H1 (cell line): Measurements from ENCODE around the gene ZBTB26. TPM values are rescaled to one million over a fixed set of nuclear protein-coding genes. Genes with fewer than 3 reads are reported as not detected.

ENCODE experiments used
- CTCF ChIA-PET: fragments of 300-600 bp; sonication (Branson Sonifier 250); formaldehyde crosslinking; loops from one replicate; lab custom pipeline; 2021; ENCODE audit not compliant: partially characterized antibody; lab: Charles Lee
- POLR2A ChIA-PET: fragments of 300-600 bp; sonication (Branson Sonifier 250); formaldehyde crosslinking; loops from one replicate; lab custom pipeline; 2021; ENCODE audit warnings: inconsistent platforms; ENCODE audit not compliant: partially characterized antibody; lab: Charles Lee
- DNase-seq, 2 experiments: peaks; one replicate each; pipeline versions ENCODE4 v3.0.0 to v3.0.0-alpha.2; 2010 to 2022; ENCODE audit warnings: low spot score in 2 of 2, low read depth in 1 of 2, mixed read lengths in 1 of 2
- FAIRE-seq: peaks from 2 replicates; lab custom pipeline; 2011; peaks lifted over from hg19 to GRCh38; lab: Jason Lieb, UNC
- H2AFZ ChIP-seq: 2 replicates; pipeline ENCODE4 v1.8.1; 2012; ENCODE audit warnings: low read length, inconsistent platforms
- H2AK5ac ChIP-seq: 2 replicates; pipeline ENCODE4 v1.6.1; 2013; ENCODE audit warnings: low read depth, low read length
- H2BK120ac ChIP-seq: replicated peaks from 2 replicates; pipeline ENCODE3; 2013; ENCODE audit warnings: low read depth, low read length, inconsistent platforms
- H2BK12ac ChIP-seq: 2 replicates; pipeline ENCODE4 v1.6.1; 2013; ENCODE audit warnings: low read depth, low read length
- H2BK15ac ChIP-seq: 2 replicates; pipeline ENCODE4 v1.6.1; 2013; ENCODE audit warnings: low read length
- H2BK20ac ChIP-seq: 2 replicates; pipeline ENCODE4 v1.6.1; 2013; ENCODE audit warnings: low read length
- H2BK5ac ChIP-seq: 2 replicates; pipeline ENCODE4 v1.6.1; 2013; ENCODE audit warnings: low read depth, low read length
- H3K14ac ChIP-seq: 2 replicates; pipeline ENCODE4 v1.6.1; 2013; ENCODE audit warnings: inconsistent platforms; ENCODE audit not compliant: insufficient read length
- H3K18ac ChIP-seq: 2 replicates; pipeline ENCODE4 v1.6.1; 2013; ENCODE audit warnings: low read length; ENCODE audit errors: extremely low read depth
- H3K23ac ChIP-seq: 2 replicates; pipeline ENCODE4 v1.6.1; 2013; ENCODE audit warnings: inconsistent platforms; ENCODE audit not compliant: insufficient read length
- H3K23me2 ChIP-seq: 2 replicates; pipeline ENCODE4 v1.6.1; 2013; ENCODE audit warnings: low read depth, low read length
- H3K27ac ChIP-seq: 2 replicates; pipeline ENCODE4 v1.6.1; 2011; ENCODE audit warnings: low read depth, low read length, inconsistent platforms
- H3K27me3 ChIP-seq, 4 experiments: replicated peaks in 1 of 4; 1 replicate in 1 of 4; 2 replicates in 3 of 4; pipeline versions ENCODE4 v1.6.1 to v1.8.1; 2011 to 2013; ENCODE audit warnings: low read length in 3 of 4, mild to moderate bottlenecking in 3 of 4, inconsistent platforms in 2 of 4, mixed read lengths in 2 of 4, moderate library complexity in 1 of 4; ENCODE audit not compliant: control insufficient read depth in 3 of 4, insufficient read depth in 3 of 4; ENCODE audit errors: extremely low read depth in 1 of 4
- H3K36me3 ChIP-seq, 4 experiments: 2 replicates each; pipeline versions ENCODE4 v1.6.1 to v1.8.1; 2011 to 2013; ENCODE audit warnings: mild to moderate bottlenecking in 4 of 4, low read length in 3 of 4, moderate library complexity in 2 of 4, control low read depth in 1 of 4, inconsistent platforms in 1 of 4; ENCODE audit not compliant: insufficient read depth in 4 of 4, control insufficient read depth in 2 of 4
- H3K4ac ChIP-seq: replicated peaks from 2 replicates; pipeline ENCODE3; 2013; ENCODE audit warnings: low read length, low read depth, mixed read lengths, inconsistent platforms; ENCODE audit not compliant: insufficient read length
- H3K4me1 ChIP-seq, 4 experiments: replicated peaks in 1 of 4; 1 replicate in 1 of 4; 2 replicates in 3 of 4; pipeline versions ENCODE4 v1.6.1 to v1.8.1; 2011 to 2013; ENCODE audit warnings: low read length in 3 of 4, inconsistent platforms in 2 of 4, mixed read lengths in 1 of 4; ENCODE audit not compliant: insufficient read depth in 4 of 4, control insufficient read depth in 3 of 4
- H3K4me2 ChIP-seq, 2 experiments: 2 replicates each; pipeline versions ENCODE4 v1.6.1 to v1.8.1; 2011 to 2013; ENCODE audit warnings: low read depth in 2 of 2, low read length in 2 of 2, control low read depth in 1 of 2, inconsistent platforms in 1 of 2, mild to moderate bottlenecking in 1 of 2; ENCODE audit not compliant: insufficient read depth in 1 of 2
- H3K4me3 ChIP-seq, 4 experiments: fragments of 200-600, 300-600 bp in 1 of 4; sonication (generic), shearing (Covaris generic), sonication (Bioruptor Twin) in 1 of 4; 2 replicates each; pipeline versions ENCODE4 v1.5.1 to v1.8.1; 2011 to 2016; ENCODE audit warnings: low read length in 4 of 4, low read depth in 3 of 4, control low read depth in 2 of 4, inconsistent platforms in 2 of 4, mild to moderate bottlenecking in 2 of 4, mixed read lengths in 1 of 4, moderate library complexity in 1 of 4; ENCODE audit not compliant: insufficient read depth in 2 of 4; ENCODE audit errors: extremely low read depth in 1 of 4
- H3K56ac ChIP-seq: replicated peaks from 2 replicates; pipeline ENCODE3; 2013; ENCODE audit warnings: low read depth, mild to moderate bottlenecking, mixed read lengths, low read length, inconsistent platforms; ENCODE audit not compliant: insufficient read length
- H3K79me1 ChIP-seq: 2 replicates; pipeline ENCODE4 v1.6.1; 2013; ENCODE audit warnings: low read depth, low read length, control low read depth
- H3K79me2 ChIP-seq, 2 experiments: 2 replicates each; pipeline versions ENCODE4 v1.6.1 to v1.8.1; 2012 to 2013; ENCODE audit warnings: low read length in 2 of 2, mild to moderate bottlenecking in 2 of 2, inconsistent platforms in 1 of 2; ENCODE audit not compliant: insufficient read depth in 2 of 2, control insufficient read depth in 1 of 2
- H3K9ac ChIP-seq, 4 experiments: replicated peaks in 1 of 4; 1 replicate in 1 of 4; 2 replicates in 3 of 4; pipeline versions ENCODE4 v1.6.1 to v1.8.1; 2011 to 2013; ENCODE audit warnings: low read depth in 3 of 4, low read length in 3 of 4, control low read depth in 2 of 4, mild to moderate bottlenecking in 2 of 4, moderate library complexity in 2 of 4, inconsistent platforms in 1 of 4; ENCODE audit errors: extremely low read depth in 1 of 4
- H3K9me3 ChIP-seq, 2 experiments: 2 replicates each; pipeline versions ENCODE4 v1.6.1 to v1.8.1; 2012 to 2013; ENCODE audit warnings: mild to moderate bottlenecking in 2 of 2, moderate library complexity in 2 of 2, control low read depth in 1 of 2, inconsistent platforms in 1 of 2, low read depth in 1 of 2, low read length in 1 of 2, mixed read lengths in 1 of 2; ENCODE audit not compliant: insufficient read depth in 2 of 2
- H4K20me1 ChIP-seq, 2 experiments: replicated peaks in 1 of 2; 2 replicates each; pipeline versions ENCODE3 to v1.8.1; 2011 to 2013; ENCODE audit warnings: inconsistent platforms in 2 of 2, low read length in 2 of 2, mild to moderate bottlenecking in 1 of 2; ENCODE audit not compliant: insufficient read depth in 2 of 2, control insufficient read depth in 1 of 2
- H4K5ac ChIP-seq: 2 replicates; pipeline ENCODE4 v1.6.1; 2013; ENCODE audit warnings: low read length, low read depth, mixed read lengths, inconsistent platforms; ENCODE audit not compliant: insufficient read length
- H4K8ac ChIP-seq: 2 replicates; pipeline ENCODE4 v1.8.0; 2013; ENCODE audit warnings: mild to moderate bottlenecking, moderate library complexity, low read length, inconsistent platforms; ENCODE audit not compliant: insufficient read depth; ENCODE audit errors: extremely low read depth
- H4K91ac ChIP-seq: replicated peaks from 2 replicates; pipeline ENCODE3; 2013; ENCODE audit warnings: low read length, mixed read lengths, inconsistent platforms; ENCODE audit not compliant: insufficient read length
- BCL11A ChIP-seq, 2 experiments: IDR thresholded peaks; one replicate each; pipeline ENCODE4 v1.6.1; 2011; ENCODE audit warnings: low read depth in 2 of 2, low read length in 2 of 2, mild to moderate bottlenecking in 2 of 2
- CBX8 ChIP-seq: fragments of 300-800, 300-1000 bp; sonication (generic); IDR thresholded peaks from 2 replicates; pipeline ENCODE4 v1.7.1; 2016; ENCODE audit warnings: low read depth, low read length, borderline replicate concordance
- CTBP2 ChIP-seq: IDR thresholded peaks from 2 replicates; pipeline ENCODE4 v1.7.0; 2011; ENCODE audit warnings: borderline replicate concordance, mild to moderate bottlenecking, moderate library complexity, mixed read lengths, low read length; ENCODE audit not compliant: insufficient read depth, insufficient read length
- HDAC2 ChIP-seq, 2 experiments: fragments of 300-600 bp in 1 of 2; sonication (generic) in 1 of 2; IDR thresholded peaks; 2 replicates each; pipeline ENCODE4 v1.6.1; 2011 to 2012; ENCODE audit warnings: low read depth in 2 of 2, low read length in 2 of 2, mild to moderate bottlenecking in 2 of 2, moderate library complexity in 2 of 2, borderline replicate concordance in 1 of 2, inconsistent platforms in 1 of 2
- KDM4A ChIP-seq: IDR thresholded peaks from one replicate; pipeline ENCODE4 v1.7.1; 2012; ENCODE audit warnings: low read depth, mild to moderate bottlenecking, moderate library complexity, low read length, inconsistent platforms; ENCODE audit not compliant: severe bottlenecking
- MAX ChIP-seq: IDR thresholded peaks from 2 replicates; pipeline ENCODE4 v1.6.1; 2012; ENCODE audit warnings: inconsistent platforms
- NANOG ChIP-seq: IDR thresholded peaks from 2 replicates; pipeline ENCODE4 v1.6.1; 2011; ENCODE audit warnings: low read length, low read depth, mild to moderate bottlenecking, inconsistent platforms; ENCODE audit not compliant: insufficient read depth, poor library complexity, severe bottlenecking
- POLR2AphosphoS5 ChIP-seq: IDR thresholded peaks from 2 replicates; pipeline ENCODE4 v1.6.1; 2011; ENCODE audit warnings: low read depth, low read length
- SAP30 ChIP-seq: fragments of 300-600 bp; sonication (generic); IDR thresholded peaks from 2 replicates; pipeline ENCODE4 v1.7.1; 2012; ENCODE audit warnings: low read length, moderate library complexity, mild to moderate bottlenecking, inconsistent platforms; ENCODE audit not compliant: insufficient read depth, insufficient replicate concordance
- SIX5 ChIP-seq: IDR thresholded peaks from 2 replicates; pipeline ENCODE4 v1.6.1; 2011; ENCODE audit warnings: mild to moderate bottlenecking, low read depth, low read length
- SP2 ChIP-seq: IDR thresholded peaks from 2 replicates; pipeline ENCODE4 v1.6.1; 2012; ENCODE audit warnings: mild to moderate bottlenecking, low read length, inconsistent platforms
- SUZ12 ChIP-seq: fragments of 200-600 bp; sonication (generic); IDR thresholded peaks from 2 replicates; pipeline ENCODE4 v1.6.1; 2012; ENCODE audit warnings: mild to moderate bottlenecking, inconsistent platforms, low read length, moderate library complexity, mixed read lengths
- WGBS, 2 experiments: shearing (Covaris generic) in 1 of 2; methylation state at CpG; one replicate each; pipeline versions ENCODE4 v1.1.6 to v1.1.7; 2013 to 2015; ENCODE audit warnings: low lambda C conversion rate in 2 of 2, mixed read lengths in 2 of 2, inconsistent platforms in 1 of 2, low coverage in 1 of 2, missing lambda C conversion rate in 1 of 2; ENCODE audit not compliant: insufficient replicate concordance in 2 of 2, insufficient coverage in 1 of 2, insufficient read length in 1 of 2; ENCODE audit errors: extremely low coverage in 1 of 2, missing lambda C conversion rate in 1 of 2; 5-methylcytosine and 5-hydroxymethylcytosine counted together
- polyA plus RNA-seq, 7 experiments: library from polyadenylated mRNA; depleted of rRNA in 3 of 7; stranded (reverse) in 5 of 7; unstranded in 2 of 7; fragments of >200 nt in 5 of 7; fragments of 200-250 nt in 2 of 7; gene quantifications; 1 replicate in 5 of 7; 2 replicates in 1 of 7; 4 replicates in 1 of 7; pipeline versions ENCODE4 v1.2.1 to v1.2.3, GENCODE V29; 2011 to 2013; ENCODE audit warnings: missing spikeins in 2 of 7, mixed read lengths in 2 of 7
- total RNA-seq: library from RNA; stranded (reverse); fragmentation: NEBNext Ultra II Directional; extraction: Animal tissue kit (Norgen Biotek cat#: 25700); gene quantifications from 2 replicates; pipeline ENCODE4 v1.2.1, GENCODE V29; 2021

Gene ZBTB26
- total and polyA plus RNA-seq, 2 of the 8 experiments (the other 6 are each of a cell fraction or from before 2014, with no cell fraction given) = 5.7 to 7.4 TPM

- peaks cover 0 to 13% (median 5%) of the 10 kb centered on the region in 4 experiments; a peak in 5 of 7 replicates for H3K4me1 ChIP-seq
- no peak for FAIRE-seq
- H4K91ac ChIP-seq = no peak overlapping the region
- no peak overlapping the region for H2BK15ac ChIP-seq
- no peaks in the 10 kb centered on the region; the same call in 1 of the 2 replicates for H3K23me2 ChIP-seq
- H2BK5ac ChIP-seq = no peak overlapping the region; the same call in 1 of the 2 replicates
- no peaks in the 10 kb centered on the region for H4K20me1 ChIP-seq
- peaks cover 2 to 13% (median 7%) of the 10 kb centered on the region in 4 experiments; a peak in 6 of 8 replicates for H3K36me3 ChIP-seq
- ChIA-PET POLR2A (interaction anchor here (2.0 to 4.1 kb wide), 3 partner anchors 9 to 18 kb away, joined by 7 to 44 read pairs (median 13); partner anchors contain the start of genes RABGAP1, ZBTB26 and ZBTB6), CTCF (interaction anchor here (0.7 to 1.4 kb wide), 2 partner anchors 43 to 69 kb away, joined by 4 to 5 read pairs; no protein-coding TSS in a partner anchor)
- H3K23ac ChIP-seq = no peak overlapping the region
- no peak overlapping the region for H2AFZ ChIP-seq
- H4K5ac ChIP-seq = peak overlapping the region; percentile 44
- no peak overlapping the region for H3K27ac ChIP-seq
- no peak overlapping the region for H4K8ac ChIP-seq
- H3K79me1 ChIP-seq = no peaks in the 10 kb centered on the region
- H3K9me3 ChIP-seq = no peaks in the 10 kb centered on the region
- no peak overlapping the region for H2BK12ac ChIP-seq
- H3K79me2 ChIP-seq = peaks cover 0 to 60% of the 10 kb centered on the region in 2 experiments; a peak in 2 of 4 replicates
- no peak overlapping the region for H3K14ac ChIP-seq
- H2BK20ac ChIP-seq = no peak overlapping the region
- no peak overlapping the region for H2BK120ac ChIP-seq
- no peak overlapping the region for H3K56ac ChIP-seq
- H3K18ac ChIP-seq = no peak overlapping the region
- no peak overlapping the region for H3K9ac ChIP-seq
- no peaks in the 10 kb centered on the region for H3K27me3 ChIP-seq
- peak overlapping the region in 1 of 4 experiments; percentile 25; a peak in 1 of 8 replicates for H3K4me3 ChIP-seq
- no peak for DNase-seq
- H2AK5ac ChIP-seq = no peak overlapping the region
- H3K4ac ChIP-seq = no peak overlapping the region
- 54% methylated on average over 8 of the region's 8 CpGs; no CpG with 5 or more reads in 1 of the 2 experiments for WGBS, 2 experiments
- H3K4me2 ChIP-seq = peak overlapping the region; percentile 41 to 52; a peak in 3 of 4 replicates
- TF ChIP-seq SP2 (no peak), BCL11A (IDR thresholded peaks at IDR 0.05; ENCODE audit: low read depth in 2 of 2, low read length in 2 of 2) (no peak), CTBP2 (no peak), SIX5 (no peak), NANOG (no peak), KDM4A (no peak), POLR2AphosphoS5 (no peak), SUZ12 (no peak), HDAC2 (IDR thresholded peaks at IDR 0.05; ENCODE audit: borderline replicate concordance in 1 of 2, low read depth in 2 of 2, low read length in 2 of 2) (no peak), MAX (no peak), SAP30 (no peak), CBX8 (no peak)
These were observed 8.6 kb downstream of the ZBTB26 start for GRCh38 chr9:122922713-122923112.
